NCI-H446 treated with DMSO at 0.1 percent for 48 hours (cell line): ENCODE measurements around the gene POMT2.

Source experiments
- DNase-seq: peaks from one replicate; lab custom pipeline; 2025; lab: John Stamatoyannopoulos, UW

The POMT2 gene

GRCh38 chr14:77240336-77240915, 80.3 kb downstream of the POMT2 start:
- no peak for DNase-seq

DNA sequence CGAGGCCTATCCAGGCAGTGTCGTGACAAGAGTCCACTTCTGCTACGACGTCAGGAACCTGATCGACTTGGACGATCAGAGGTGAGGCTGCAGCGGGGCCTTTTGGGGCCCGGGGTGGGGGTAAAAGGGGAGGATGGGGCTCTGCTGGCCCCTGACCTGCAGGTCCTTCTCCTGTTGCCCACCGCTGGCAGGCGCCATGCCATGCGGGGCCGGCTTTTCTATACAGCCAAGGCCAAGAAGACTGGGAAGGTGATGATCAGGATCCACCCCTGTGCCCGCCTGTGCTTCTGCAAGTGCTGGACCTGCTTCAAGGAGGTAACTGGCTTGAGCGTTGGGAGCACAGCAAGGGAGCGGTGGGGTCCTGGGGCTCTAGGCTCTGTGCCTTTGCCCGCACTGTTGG, 81.3 kb downstream of the POMT2 start:
- no peak for DNase-seq

DNA sequence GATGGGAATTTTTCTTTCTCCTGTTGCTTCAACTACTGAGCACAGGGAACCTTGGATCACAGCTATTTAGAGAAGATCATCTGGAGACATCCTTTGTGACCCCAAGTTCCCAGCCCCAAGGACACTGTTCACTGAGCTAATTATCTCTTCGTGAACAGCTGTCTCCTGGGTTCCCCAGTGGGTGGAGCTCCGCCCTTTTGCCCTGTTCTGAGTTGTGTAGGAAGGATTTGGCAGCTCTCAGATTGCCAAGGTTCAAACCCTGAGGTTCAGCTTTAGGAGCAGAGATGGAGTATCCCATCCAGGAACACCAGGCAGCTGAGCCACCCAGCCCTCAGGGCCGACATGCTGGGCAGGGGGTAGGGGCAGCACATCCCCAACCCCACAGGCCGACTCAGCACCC, 81.7 kb downstream of the POMT2 start:
- no peak for DNase-seq

GRCh38 chr14:77238356-77238755, 82.3 kb downstream of the POMT2 start:
- no peak for DNase-seq

- DNase-seq = no peak
Measured at GRCh38 chr14:77236814-77237213, 83.9 kb downstream of the POMT2 start.

- DNase-seq = no peak
Measured at GRCh38 chr14:77231721-77232120, 89.0 kb downstream of the POMT2 start.

- no peak for DNase-seq
Measured at GRCh38 chr14:77230914-77231313, 89.8 kb downstream of the POMT2 start.

DNA sequence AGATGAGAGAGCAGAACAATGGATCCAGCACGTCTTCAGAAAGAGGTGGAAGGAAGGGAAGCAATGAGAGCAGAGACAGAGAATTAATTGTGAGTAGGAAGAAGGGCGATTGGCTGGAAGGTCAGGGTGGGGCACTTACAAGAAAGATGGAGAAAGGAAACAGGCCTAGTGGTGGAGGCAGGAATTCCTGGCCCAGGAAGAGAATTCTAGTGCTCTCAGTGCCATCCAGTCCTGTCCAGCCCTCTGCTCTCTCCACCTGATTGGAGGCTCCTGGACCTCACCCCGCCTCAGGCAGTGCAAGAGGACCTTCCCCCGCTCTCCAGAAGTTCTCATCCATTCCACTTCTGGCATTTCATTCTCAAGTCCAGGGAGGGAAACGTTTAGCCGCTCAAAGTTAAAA, 92.6 kb downstream of the POMT2 start:
- DNase-seq = no peak

GRCh38 chr14:77225892-77226557, 94.7 kb downstream of the POMT2 start:
- DNase-seq = no peak

DNA sequence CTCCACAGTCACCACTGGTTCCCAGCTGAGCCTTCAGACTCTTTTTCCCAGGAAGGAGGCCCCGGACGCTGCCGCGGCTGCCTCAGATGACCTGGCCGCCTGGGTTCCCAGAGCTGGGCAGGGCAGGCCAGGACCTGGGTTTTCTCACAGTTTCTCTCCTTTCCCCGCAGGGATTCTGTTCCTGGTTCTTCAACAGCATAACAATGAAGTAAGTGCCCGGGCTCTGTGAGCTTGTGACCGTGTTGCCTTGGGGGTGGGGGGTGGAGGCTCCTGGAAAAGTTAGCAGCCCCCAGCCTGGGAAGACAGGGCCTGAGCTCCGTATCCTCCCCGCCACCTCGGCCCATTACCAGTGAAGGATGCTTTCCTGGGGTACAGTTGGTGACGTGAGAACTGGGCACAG, 95.4 kb downstream of the POMT2 start:
- no peak for DNase-seq
